ENCODE results near the gene ZBBX.
A peak's percentile ranks its signal among the peaks of the same experiment; 100 is the strongest.
"Not testable (repeated sequence)": the region's sequence is repeated elsewhere in the genome, so short reads cannot be mapped to it uniquely, and the experiment has no call there.

The ZBBX gene, protein sequence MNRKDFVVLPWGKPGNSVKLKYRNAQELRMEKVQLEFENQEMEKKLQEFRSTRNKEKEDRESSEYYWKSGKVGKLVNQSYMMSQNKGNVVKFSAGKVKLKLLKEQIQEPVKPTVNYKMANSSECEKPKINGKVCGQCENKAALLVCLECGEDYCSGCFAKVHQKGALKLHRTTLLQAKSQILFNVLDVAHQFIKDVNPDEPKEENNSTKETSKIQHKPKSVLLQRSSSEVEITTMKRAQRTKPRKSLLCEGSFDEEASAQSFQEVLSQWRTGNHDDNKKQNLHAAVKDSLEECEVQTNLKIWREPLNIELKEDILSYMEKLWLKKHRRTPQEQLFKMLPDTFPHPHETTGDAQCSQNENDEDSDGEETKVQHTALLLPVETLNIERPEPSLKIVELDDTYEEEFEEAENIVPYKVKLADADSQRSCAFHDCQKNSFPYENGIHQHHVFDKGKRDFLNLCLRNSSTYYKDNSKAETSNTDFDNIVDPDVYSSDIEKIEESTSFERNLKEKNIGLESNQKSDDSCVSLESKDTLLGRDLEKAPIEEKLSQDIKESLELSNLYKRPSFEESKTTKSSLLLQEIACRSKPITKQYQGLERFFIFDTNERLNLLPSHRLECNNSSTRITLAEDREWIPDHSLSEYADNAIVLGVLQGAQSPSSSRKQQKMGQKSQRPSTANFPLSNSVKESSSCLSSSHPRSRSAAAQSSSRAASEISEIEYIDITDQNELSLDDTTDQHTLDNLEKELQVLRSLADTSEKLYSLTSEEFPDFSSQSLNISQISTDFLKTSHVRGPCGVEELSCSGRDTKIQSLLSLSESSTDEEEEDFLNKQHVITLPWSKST

DNA sequence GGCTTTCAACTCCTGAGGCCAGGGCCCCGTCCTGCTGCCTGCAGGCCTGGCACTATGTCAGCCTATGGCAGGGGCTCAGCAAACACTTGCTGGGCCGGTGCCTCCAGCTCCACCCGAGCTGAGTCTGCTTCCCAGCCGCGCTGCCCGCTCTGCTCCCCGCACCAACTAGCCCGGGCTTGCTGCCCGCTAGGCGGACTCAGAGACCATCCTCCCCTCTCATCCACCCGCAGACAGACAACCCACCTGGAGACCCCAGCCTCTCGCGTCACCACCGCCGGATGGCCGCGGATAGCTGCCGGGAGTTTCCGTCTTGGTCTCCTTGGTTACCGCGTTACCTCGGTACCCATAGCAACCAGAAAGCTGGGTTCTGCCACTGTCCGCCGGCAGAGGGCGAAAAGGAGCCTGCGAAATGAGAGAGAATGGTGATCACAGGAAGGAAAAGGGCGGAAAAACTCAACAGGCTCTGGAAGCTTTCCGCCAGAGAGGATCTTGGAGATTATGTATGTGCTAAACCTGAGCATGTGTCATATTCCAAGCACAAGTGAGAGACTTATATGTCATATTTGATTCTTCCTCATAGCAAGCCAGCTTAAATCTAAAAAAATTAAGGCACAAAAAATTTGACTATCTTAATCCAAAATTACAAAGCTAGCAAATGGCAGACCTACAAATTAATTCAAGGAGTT, at the start of gene ZBBX:
TSS of gene ZBBX (minus strand) at position 294 of the 686 bp plus-strand sequence. CDS start 7,396 bp downstream, outside the sequence.
- DNase-seq (ENCODE audit: low read depth in 3 of 3, low spot score in 1 of 3) = peak; percentile 47 to 74 (median 63)

DNA sequence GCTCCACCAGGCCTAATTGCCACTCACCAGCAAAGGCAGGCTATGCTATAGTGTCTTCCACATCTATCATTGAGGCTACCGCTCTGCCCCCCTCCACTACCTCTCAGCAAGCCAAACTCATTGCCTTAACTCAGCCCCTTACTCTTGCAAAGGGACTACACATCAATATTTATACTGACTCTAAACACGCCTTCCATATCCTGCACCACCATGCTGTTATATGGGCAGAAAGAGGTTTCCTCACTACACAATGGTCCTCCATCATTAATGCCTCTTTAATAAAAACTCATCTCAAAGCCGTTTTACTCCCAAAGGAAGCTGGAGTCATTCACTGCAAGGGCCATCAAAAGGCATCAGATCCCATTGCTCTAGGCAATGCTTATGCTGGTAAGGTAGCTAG, 46.9 kb upstream of the ZBBX start:
- not testable (repeated sequence) for DNase-seq (ENCODE audit: low read depth in 3 of 3, low spot score in 1 of 3)

DNA sequence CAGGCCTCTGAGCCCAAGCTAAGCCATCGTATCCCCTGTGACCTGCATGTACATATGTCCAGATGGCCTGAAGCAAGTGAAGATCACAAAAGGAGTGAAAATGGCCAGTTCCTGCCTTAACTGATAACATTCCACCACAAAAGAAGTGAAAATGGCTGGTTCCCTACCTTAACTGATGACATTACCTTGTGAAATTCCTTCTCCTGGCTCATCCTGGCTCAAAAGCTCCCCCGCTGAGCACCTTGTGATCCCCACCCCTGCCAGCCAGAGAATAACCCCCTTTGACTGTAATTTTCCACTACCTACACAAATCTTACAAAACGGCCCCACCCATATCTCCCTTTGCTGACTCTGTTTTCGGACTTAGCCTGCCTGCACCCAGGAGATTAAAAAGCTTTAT, 42.3 kb upstream of the ZBBX start:
- not testable (repeated sequence) for DNase-seq (ENCODE audit: low read depth in 3 of 3, low spot score in 1 of 3)

DNA sequence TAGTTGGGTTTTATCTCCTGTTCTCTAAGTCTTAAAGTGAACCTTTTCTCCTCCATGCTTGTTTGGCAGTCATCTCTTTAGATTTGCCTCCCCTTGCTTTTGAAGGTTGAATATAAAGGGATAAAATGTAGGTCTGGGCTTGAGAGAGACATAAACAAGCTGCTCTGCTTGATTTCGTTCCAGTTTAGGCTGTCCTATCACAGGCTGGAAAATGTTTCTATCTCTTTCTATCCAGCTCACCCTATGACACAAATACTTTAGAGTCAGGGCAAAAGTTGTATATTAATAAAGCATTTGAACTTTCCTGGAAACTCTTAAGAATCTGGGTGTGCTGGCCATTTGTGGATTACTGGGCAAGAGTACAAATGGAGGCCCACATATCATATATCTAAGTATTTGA, 29.5 kb upstream of the ZBBX start:
- no peak for DNase-seq (ENCODE audit: low read depth in 3 of 3, low spot score in 1 of 3)

DNA sequence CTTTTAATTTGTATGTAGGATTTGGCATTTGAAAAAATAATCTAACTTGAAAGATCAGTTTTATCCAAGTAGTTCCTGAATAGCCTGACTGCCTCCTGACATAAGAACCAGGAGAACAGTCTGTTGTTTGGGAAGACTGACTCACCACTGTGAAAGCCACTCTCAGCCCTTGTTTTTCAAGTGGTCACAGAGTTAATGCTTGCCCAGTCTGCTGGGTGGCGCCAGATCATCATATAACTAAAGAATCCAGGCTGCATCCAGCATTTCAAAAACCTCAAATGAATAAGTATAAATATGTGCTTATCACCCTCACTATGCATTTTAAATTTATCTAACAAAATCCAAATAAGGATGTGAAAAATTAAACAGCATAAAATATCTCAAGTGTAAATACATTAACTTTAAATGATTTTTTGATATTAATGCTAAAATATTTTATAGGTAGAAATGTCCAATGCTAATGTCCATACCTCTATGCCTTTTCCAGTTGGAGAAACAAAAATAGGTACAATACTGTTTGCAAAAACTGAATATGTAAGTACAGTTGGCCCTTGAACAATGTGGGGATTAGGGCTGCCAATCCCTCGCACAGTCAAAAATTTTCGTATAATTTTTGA, 26.9 kb upstream of the ZBBX start:
- DNase-seq (ENCODE audit: low read depth in 3 of 3, low spot score in 1 of 3) = no peak

DNA sequence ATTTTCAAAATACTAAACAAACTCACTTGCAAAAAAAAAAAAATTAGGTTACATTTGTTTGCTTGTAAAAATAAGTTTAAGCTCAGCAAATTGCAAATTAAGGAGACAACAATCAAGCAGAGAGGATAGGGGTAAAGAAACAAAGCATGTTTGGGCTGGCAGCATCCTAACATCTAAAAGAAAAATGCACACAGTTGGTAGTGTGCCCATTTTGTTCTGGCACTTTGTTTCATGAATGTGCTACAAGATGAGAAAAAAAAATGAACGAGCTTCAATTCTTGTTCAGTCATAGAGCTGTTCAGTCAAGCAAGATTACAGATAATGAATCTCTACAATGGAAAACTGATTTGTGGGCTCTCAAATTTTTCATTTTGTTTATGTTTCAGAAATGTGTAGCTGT, 17.7 kb upstream of the ZBBX start:
- no peak for DNase-seq (ENCODE audit: low read depth in 3 of 3, low spot score in 1 of 3)

DNA sequence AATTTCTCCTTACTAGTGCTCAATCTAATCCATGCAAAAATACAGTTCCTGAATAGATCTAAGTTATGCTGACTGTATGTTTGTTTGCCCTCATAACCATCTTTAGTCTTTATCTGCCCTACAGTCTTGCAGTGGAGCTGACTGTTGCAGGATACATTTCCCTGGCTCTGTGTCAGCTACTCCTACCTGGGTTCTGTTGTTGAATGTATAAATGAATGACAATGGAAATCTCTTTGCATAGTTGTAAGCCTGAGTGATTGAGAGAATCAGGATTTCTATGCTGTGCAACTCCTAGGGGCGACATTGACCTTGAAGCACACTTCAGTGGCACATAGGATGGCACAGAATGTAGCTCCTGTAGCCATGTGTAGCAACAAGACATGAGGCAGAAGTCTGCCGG, 16.0 kb upstream of the ZBBX start:
- DNase-seq (ENCODE audit: low read depth in 3 of 3, low spot score in 1 of 3) = no peak

DNA sequence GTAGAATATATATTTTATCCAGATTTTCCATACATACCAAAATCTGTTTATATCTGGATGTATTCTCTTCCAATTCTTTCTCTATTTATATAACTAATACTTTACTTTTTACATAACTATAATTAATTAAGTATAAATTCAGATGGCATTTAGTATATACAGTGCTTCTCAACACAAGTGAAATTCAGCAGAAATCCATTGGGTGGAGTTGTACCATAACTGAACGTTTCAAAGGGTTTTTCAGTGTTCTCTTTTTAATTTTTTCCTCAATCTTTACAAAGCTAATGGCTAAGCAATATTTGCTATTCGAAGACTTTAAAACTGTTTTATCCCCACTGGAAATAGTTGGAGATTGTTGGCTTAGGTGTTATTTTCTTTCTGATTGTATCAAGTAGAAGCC, 13.9 kb upstream of the ZBBX start:
- DNase-seq (ENCODE audit: low read depth in 3 of 3, low spot score in 1 of 3) = no peak

DNA sequence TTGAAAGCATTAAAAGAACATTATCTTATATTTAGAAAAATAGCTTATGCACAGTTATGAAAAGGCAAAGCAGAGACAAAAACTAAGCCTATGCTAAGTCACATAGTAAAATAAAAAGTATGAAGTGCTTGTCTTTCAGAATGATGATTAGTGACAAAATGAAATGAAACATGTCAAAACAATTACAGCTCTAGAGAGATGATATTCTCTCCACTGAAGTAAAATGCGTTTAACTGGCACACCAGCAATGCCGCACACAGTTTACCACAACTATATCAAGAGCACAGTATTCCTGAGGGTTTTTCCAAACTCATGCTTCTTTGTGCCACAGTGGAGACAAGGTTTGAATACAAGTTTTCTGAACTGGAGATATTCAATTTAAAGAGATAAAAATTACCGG, 2.1 kb upstream of the ZBBX start:
- no peak for DNase-seq (ENCODE audit: low read depth in 3 of 3, low spot score in 1 of 3)

DNA sequence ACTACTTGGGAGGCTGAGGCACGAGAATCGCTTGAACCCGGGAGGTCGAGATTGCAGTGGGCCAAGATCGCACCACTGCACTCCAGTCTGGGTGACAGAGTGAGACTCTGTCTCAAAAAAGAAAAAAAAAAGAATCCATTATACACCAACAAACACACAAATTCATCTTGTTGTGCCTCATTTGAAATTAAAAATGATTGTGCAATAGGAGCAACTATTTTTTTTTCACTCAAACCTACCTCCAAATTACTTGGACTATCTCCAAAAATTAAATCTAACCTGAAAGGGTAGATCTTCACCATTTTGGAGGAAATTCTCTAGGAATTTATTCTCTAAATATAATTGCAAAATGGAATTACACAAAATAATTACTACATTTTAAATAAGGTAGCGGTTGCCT, 4.6 kb downstream of the ZBBX start:
- DNase-seq (ENCODE audit: low read depth in 3 of 3, low spot score in 1 of 3) = no peak

DNA sequence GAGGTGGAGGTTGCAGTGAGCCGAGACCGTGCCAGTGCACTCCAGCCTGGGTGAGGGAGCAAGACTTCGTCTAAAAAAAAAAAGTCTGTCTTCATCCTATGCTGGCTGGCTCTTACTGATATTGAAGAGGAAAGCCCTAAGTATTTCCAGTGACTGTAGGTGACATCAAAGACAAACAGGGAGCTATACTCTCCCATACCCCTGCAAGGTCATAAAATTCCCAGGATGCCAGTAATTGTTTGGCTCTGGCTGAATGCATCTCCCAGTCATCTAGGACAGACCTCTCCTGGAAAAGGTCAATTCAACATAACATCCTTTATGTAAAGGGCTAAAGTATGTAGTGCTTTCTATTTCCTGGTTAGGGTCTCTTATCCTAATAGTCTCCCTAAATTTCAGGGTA, 8.0 kb downstream of the ZBBX start:
- DNase-seq (ENCODE audit: low read depth in 3 of 3, low spot score in 1 of 3) = no peak

DNA sequence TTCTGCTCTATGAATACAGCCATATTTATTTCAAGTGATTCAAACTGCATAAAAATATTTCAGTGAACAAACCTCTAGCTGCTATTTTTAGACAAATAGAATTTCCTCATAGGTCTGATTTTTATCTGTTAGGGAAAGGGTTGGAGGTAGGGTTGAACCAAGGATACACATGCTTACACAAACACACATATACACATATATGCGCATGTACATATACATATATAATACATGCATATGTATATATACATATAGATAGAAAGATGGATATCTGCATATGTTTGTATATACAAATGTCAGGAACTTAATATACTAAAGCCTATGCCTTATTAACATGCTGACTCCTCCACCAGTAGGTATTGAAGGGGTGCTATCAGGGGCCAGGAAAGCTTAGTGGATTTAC, 18.1 kb downstream of the ZBBX start:
- DNase-seq (ENCODE audit: low read depth in 3 of 3, low spot score in 1 of 3) = no peak

DNA sequence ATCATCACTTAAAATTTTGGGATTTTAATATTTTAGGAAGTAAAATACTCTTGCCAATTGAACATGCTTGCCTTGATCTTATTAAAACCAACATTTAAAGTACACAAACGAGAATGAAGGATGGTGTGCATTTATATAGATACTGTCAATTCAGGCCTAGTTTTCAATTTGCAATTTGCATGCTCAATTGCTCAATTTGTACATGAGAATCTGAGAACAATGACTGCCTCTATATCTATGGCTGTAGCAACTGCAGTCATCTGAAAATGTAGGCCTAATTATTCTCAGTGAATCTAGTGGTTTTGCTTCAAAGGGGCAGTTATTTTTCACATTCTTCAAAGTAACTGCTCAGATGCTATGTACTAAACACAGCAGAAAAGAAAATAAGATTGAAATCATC, 18.8 kb downstream of the ZBBX start:
- DNase-seq (ENCODE audit: low read depth in 3 of 3, low spot score in 1 of 3) = no peak

DNA sequence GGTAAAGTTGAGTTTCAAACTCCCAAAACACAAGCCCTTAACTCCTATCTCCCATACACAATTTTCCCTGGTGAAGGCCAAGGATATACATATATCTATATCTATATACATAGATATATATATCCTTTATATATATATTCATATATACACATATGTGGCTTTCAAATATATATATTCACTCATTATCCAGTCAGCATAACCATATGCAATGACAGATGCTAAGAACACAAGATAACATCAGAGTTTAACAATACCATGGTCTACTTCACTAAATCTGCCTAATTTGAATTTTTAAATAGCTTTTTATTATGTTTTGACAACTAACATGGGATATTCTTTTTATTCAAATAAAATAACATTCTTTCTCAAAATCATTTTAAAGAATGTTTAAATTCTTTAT, 24.7 kb downstream of the ZBBX start:
- DNase-seq (ENCODE audit: low read depth in 3 of 3, low spot score in 1 of 3) = no peak

DNA sequence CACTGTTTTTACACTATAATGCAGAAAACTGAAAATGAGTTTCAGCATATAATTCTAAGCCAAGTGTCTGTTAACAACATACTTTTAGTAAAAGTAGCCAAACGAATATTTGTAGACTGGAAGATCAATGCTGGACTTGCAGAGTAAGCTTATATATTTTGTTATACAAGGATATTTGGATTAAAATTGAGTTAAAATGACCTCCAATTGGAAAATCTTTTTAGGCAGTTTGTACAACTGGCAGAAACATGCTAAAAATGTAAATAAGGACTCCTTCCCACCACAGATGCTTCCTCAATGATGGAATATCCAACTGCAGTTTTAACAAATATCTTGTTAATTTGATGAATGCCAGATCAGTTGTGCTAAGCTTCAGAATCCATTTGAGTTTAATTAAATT, 25.3 kb downstream of the ZBBX start:
- DNase-seq (ENCODE audit: low read depth in 3 of 3, low spot score in 1 of 3) = no peak

DNA sequence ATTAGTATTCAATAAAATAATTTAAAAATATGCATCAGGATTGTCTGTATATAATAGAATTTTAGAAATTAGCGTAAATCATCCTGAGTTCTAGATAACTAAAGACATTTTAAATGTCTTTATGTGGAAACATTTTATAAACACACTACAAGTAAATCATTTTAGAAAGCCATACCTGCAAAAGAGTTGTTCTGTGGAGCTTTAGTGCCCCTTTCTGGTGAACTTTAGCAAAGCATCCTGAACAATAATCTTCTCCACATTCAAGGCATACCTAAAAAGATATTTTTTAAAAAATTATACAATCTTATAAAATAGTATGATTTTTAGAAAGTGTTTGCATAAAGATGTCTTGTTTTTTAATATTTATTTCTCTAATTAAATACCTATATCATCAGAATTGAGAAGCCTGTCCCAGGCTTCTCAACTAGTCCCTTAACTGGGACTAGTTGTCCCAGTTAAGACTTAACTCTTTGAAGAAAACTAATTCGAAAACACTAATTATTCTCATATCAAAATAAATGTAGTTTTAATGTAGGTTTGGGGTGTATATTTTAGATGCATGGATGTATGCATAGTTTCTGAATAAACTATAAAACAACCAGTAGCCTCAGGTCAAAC, 29.7 kb downstream of the ZBBX start:
- DNase-seq (ENCODE audit: low read depth in 3 of 3, low spot score in 1 of 3) = no peak

DNA sequence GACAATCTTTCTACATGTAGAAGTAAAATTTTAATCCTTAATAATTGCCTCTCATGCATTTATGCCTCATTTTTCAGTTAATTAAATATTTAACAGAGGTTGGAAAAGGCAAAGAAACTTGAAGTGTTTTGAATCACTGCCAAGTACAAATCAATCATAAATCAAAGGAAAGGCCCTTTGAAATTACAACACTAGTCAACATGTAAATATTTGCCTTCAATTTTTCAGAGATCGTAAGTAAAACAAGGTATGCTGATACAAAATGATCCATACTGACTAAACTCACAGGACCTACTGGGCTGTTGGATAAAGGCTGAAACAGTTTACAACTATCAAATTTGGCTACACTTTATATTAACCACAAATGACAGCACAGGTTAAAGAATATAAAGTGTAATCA, 33.9 kb downstream of the ZBBX start:
- DNase-seq (ENCODE audit: low read depth in 3 of 3, low spot score in 1 of 3) = no peak

DNA sequence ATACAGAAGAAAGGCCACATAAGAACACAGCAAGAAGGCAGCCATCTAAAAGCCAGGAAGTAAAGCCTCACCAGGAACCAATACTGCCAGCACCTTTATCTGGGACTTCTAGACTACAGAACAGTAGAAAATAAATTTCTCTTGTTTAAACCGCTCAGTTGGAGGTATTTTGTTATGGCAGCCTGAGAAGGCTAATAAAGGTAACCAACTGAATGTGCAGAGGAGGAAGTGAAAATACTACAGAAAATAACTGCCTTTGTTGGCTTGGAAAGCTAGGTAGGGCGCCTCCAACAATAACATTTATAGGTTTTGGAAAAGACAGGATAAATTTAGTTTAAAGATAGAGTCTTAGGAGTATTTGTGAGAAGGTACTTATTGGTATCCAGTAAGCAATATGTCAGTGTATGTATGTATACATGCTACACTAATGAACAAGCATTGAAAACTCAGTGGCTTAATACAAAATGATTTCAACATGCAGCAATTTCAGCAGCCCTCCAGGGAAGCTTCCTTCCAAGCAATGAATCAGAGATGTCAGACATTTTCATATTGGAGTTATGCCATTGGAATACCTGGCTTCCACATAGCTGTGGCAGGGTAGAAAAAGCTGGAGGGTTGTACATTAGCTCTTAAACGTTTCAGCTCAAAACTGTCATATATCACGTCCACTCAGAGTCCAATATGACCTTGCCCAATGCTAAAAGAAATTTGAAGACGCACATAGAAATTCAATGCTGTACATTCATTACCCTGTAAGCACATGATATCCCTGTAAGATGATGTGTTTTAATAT, 48.9 kb downstream of the ZBBX start:
- no peak for DNase-seq (ENCODE audit: low read depth in 3 of 3, low spot score in 1 of 3)

DNA sequence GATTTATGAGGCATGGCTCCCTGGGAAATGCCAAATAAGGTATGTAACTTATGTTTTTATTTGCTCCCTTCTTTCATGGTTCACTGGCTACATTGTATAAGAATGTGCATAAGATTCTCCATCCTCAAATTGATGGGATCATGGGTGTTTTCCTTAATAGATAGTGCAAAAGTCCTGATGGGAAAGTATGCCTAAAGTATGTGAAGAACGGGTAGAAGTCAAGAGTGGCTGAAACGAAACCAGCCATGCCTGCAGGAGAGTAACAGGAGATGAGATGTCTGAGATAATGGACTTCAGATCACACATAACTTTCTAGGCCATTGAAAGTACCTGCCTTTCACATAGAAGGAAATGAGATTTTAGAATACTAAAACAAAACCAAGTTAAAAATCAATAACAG, 56.5 kb downstream of the ZBBX start:
- no peak for DNase-seq (ENCODE audit: low read depth in 3 of 3, low spot score in 1 of 3)

DNA sequence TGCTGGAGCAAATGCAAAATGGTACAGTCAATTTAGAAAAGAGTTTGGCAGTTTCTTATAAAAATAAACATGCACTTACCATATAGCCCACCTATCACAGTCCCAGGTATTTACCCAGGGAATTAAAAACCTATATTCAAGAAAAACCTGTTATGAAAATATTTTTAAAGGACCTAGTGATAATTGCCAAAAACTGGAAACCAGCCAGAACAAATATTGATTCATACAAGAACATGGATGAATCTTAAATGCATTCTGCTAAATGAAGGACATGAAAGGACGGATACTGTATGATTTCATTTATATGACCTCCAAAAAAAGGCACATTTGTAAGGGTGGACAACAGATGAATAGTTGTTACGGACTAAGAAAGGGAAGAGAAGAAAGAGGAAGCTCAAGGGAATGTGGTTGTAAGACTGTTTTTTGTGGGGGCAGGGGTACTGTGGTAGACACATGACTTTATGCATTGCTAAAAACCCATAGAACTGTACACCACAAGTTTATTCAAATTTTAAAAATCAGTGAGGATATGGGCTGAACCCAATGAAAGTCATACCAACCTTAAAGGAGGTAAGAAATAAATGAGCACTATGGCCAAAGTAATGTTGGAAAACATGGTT, 61.0 kb downstream of the ZBBX start:
- DNase-seq (ENCODE audit: low read depth in 3 of 3, low spot score in 1 of 3) = no peak

Data from stimulated activated CD4-positive, alpha-beta T cell treated with anti-CD3 and anti-CD28 coated beads, TNF-alpha, amount 100 ng/mL, for 1 hour (primary cell).